GM11168 (cell line): ENCODE measurements around the gene OR52B6.

Source experiments
- in situ Hi-C: fragments of 300-500 bp; cut with MboI; formaldehyde crosslinking; loops from one replicate; pipeline ENCODE4 v1.12.0; 2022; ENCODE audit warnings: low sequenced_read_pairs; ENCODE audit not compliant: unreplicated experiment

The OR52B6 gene

GRCh38 chr11:5593146-5593545 is 12.5 kb downstream of the OR52B6 start:
- in situ Hi-C loops: no loop called here

DNA sequence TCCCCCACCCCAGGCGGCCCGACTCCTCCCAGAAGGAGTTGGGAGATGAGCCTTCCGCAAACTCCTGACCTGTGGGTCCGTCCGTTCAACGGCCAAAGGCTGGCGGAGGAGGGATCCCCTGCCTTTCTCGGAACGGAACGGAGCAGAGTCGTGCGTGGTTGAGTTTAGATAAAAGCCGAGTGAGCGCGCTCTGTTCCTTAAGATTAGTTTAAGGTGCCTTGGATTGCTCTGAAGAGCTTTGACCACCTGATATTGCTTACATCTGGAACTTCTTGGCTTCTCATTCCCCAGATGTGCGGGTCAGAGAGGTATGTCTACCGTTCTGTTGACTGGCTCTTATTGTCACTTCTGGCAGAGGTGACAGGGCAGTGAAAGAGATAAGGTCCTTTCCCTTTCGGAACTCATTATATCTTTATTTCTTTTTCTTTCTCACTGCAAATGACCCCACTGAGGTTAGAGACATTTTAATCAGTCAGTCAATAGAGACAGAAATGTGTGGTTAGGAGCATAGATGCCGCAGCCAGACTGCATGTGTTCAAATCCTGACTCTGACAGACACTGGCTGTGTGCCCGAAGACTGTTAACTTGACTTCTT is 16.0 kb downstream of the OR52B6 start, which contains the start of gene TRIM6:
Gene TRIM6, plus strand, starts transcription at position 31 of the 595 bp plus-strand sequence. Its CDS starts 261 bp downstream, at position 292.
- in situ Hi-C loops: no loop called here

GRCh38 chr11:5597953-5598352 is 17.3 kb downstream of the OR52B6 start:
- in situ Hi-C loops: no loop called here

GRCh38 chr11:5600374-5600851 is 19.7 kb downstream of the OR52B6 start:
- in situ Hi-C loops: loop anchor here (5.0 kb wide), 1 partner anchor 202 kb away; no protein-coding TSS in a partner anchor

GRCh38 chr11:5602791-5603190 is 22.1 kb downstream of the OR52B6 start:
- in situ Hi-C loops: loop anchor here (5.0 kb wide), 1 partner anchor 200 kb away; no protein-coding TSS in a partner anchor

- in situ Hi-C loops: loop anchor here (5.0 kb wide), 1 partner anchor 199 kb away; no protein-coding TSS in a partner anchor
These were observed 22.6 kb downstream of the OR52B6 start for GRCh38 chr11:5603326-5603725.

GRCh38 chr11:5604896-5605295 is 24.2 kb downstream of the OR52B6 start:
- in situ Hi-C loops: loop anchor here (5.0 kb wide), 1 partner anchor 197 kb away; no protein-coding TSS in a partner anchor

- in situ Hi-C loops: no loop called here
These were observed 25.2 kb downstream of the OR52B6 start for GRCh38 chr11:5605849-5606248.

- in situ Hi-C loops: no loop called here
These were observed 28.1 kb downstream of the OR52B6 start for GRCh38 chr11:5608808-5609207.

- in situ Hi-C loops: no loop called here
These were observed 29.8 kb downstream of the OR52B6 start for GRCh38 chr11:5610446-5610845.

- in situ Hi-C loops: no loop called here
These were observed 30.9 kb downstream of the OR52B6 start for GRCh38 chr11:5611627-5612026.

DNA sequence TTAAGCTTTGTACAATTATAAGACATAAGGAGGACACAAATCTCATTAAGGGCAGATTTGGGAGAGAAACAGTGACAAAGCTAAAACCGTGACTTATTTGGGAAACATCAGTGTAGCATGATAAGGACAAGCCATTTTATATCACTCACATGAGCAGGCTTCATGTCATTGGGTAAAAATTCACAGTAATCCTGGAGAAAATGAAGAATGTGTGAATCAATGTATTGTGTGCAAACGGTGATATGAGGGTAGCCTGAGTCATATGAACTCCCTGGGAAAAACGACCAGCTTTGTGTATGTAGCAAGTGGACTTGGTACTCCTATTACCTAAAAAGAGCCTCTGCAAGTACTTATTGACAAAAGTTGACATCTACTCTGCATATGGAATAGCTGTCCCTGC is 38.1 kb downstream of the OR52B6 start:
- in situ Hi-C loops: no loop called here

DNA sequence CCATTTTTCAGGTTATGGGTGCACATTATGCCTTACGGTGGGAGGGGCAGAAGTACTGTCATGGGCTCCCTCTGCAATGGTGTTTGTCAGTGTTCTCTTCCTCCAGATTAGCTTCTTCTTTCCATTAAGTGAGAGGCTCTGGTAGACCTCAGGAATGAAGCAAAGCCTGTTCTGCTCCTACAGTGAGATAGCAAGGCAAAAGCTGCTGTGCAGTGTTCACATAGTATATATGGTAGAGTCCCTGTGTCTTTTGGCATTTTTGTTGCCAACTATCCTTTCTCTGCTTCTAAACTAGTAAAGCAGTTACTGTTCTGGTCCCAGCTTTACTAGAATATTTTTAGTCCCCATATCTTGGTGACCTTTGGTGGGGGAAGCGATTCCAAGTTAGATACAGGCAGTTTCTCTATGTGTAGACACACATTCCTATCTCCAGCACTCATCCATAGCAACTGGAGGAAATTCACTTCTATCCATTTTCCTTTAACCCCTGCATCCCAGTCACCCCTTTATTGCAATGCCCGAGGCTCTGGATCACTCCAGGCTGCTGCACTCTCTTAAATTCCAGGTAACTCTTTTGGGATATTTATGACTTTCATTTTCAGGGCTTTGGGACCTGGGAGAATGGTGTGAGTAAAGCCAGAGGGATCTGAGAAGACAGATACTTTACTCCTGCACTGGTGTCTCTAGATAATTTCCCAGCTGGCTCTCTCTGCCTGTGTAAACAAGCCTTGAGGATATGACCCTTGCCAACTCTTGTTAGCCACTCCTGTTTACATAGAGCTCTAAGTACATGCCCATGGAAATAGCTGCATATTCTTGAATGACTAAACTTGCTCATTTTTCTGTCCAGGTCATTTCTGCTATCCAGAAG is 40.2 kb downstream of the OR52B6 start:
- in situ Hi-C loops: no loop called here

- in situ Hi-C loops: no loop called here
These were observed 40.9 kb downstream of the OR52B6 start for GRCh38 chr11:5621580-5621979.

GRCh38 chr11:5622802-5623201 is 42.1 kb downstream of the OR52B6 start:
- in situ Hi-C loops: no loop called here

DNA sequence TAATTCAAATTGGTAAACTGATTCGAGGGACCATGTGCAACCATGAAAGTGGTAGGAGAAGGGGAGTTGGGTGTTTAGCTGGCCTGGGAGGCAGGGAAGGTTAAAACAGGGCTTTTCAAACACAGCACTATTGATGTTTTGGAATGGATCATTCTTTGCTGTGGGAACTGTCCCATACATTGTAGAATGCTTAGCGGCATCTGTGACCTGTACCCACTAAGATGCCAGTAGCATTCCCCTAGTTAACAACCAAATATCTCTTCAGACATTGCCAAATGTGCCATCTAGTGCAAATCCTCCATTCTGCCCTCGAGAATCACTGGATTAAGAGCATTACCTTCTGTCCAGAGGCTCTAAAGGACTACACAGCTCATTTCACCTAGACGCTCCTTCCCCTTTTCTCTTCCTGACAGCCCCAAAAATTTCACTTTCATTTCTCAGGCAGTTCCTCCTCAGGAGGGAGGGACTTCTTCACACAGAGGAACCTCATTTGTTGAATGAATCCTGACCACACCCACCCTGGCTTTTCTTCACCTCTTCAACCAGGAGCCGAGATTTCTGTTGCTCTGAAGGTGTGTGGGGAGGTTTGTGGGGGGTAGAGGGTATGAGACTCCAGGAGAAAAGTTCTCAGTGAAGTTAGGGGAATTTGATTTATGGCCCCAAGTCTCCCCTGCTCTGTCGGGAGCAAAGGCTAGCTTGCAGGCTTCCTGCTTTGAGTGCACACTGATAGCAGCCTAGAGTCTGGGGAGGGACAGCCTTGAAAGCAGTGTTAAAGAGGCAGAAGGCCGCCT is 44.0 kb downstream of the OR52B6 start, which contains the start of gene TRIM34:
Gene TRIM34, plus strand, starts transcription at position 513 of the 791 bp plus-strand sequence. CDS start 7,331 bp downstream, outside the sequence.
- in situ Hi-C loops: no loop called here

DNA sequence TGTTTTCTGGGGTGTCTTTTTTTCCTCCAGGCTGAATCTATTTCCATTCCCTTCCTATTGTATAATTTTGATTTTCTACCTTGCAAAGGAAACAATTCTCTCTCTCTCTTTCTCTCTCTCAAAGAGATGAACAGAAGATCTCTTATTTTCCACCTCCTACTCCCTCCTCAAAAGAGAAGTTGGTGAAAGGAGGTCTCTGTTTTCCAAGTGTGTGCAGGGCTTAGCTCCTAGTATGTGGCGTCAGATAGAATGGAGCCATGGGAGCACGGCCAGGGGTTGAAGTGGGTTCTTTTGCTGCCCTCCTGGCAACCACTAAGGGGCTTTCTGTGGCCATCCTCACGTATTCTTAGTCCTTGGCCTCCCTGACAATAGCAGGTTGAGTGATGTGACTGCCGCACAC is 44.6 kb downstream of the OR52B6 start:
- in situ Hi-C loops: no loop called here

DNA sequence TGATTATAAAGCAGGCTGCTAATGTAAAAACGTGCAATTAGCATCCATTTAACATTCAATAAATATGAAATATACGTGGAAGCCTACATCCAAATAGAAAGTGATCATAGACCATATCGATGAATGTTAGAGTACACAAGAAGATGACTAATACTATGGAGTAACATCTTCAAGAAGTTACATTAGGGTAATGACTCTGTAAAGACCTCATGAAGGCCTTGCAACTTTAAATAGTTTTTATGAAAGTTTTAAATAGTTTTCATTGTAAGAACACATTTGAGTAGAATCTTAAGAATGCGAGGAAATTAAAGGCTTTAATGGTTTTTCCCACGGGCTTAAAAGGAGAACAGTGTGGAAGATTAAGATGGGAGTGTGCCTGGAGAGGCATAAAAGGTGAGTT is 45.5 kb downstream of the OR52B6 start:
- in situ Hi-C loops: no loop called here

DNA sequence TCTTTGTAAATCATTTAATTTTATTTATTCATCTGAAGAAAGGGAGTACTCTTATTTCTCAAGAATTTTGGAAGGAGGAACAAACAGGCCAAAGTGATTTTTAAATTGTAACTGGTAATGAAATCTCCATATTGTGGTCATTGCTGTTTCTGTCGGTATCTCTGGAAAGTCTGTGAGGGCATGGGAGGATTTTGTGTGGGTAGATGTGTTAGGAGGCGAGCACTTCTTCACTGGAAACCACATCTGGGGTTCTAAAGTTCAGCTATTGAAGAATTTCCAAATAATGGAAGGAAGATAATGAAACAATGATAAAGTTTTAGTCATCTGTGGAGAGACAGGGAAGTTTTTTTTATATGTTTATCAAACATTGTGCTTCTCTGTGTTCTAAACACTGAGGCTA is 50.7 kb downstream of the OR52B6 start:
- in situ Hi-C loops: no loop called here
